ENCODE results near the gene CDK5RAP2.

The CDK5RAP2 gene

DNA sequence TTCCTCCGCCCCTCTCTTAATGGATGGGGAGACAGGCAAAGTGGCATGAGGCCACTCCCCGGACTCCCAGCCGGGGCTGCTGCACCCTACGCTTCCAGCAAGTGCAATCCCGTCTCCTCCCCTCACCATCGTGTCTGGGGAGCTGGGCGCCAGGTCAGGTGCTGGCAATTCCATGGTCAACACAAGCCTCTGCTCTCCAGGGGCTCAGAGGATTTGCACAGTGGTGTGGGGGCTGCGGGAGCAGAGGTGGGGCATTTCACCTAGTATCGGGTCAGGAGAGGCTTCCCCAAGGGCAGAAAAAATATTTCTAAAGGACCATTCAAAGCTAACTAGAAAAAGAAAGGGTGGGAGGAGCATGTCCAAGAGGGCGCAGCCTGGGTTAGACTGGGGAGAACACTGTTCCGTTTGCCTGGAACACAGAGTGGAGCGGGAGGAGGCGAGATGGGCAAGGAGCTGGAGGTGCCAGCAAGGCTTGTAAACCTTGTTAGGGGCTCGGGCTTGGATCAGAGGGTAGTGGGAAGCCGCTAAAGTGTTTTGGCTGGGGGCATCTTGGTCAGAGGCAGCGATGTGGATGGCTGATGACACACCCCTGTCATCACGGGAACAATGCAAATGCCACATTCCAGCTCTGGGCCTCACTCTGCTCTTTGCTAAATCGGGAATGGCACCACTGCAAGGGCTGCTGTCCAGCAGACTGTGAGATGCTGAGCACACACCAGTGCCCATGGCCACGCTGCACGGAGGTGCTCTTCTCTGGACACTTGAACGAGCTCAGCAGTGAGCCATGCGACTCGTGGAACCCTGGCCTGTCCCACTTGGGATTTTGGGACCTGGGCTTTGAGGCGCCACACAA is 191.7 kb downstream of the CDK5RAP2 start:
- ChIA-PET CTCF (interaction anchor here (0.7 to 1.0 kb wide), 2 partner anchors 19 to 89 kb away, joined by 3 read pairs; no protein-coding TSS in a partner anchor), POLR2A (no interaction called here)
- no peak for TF ChIP-seq ZNF146 (tag by site-specific recombination; IDR thresholded peaks at IDR 0.05)
- TF ChIP-seq, protein P1, sequence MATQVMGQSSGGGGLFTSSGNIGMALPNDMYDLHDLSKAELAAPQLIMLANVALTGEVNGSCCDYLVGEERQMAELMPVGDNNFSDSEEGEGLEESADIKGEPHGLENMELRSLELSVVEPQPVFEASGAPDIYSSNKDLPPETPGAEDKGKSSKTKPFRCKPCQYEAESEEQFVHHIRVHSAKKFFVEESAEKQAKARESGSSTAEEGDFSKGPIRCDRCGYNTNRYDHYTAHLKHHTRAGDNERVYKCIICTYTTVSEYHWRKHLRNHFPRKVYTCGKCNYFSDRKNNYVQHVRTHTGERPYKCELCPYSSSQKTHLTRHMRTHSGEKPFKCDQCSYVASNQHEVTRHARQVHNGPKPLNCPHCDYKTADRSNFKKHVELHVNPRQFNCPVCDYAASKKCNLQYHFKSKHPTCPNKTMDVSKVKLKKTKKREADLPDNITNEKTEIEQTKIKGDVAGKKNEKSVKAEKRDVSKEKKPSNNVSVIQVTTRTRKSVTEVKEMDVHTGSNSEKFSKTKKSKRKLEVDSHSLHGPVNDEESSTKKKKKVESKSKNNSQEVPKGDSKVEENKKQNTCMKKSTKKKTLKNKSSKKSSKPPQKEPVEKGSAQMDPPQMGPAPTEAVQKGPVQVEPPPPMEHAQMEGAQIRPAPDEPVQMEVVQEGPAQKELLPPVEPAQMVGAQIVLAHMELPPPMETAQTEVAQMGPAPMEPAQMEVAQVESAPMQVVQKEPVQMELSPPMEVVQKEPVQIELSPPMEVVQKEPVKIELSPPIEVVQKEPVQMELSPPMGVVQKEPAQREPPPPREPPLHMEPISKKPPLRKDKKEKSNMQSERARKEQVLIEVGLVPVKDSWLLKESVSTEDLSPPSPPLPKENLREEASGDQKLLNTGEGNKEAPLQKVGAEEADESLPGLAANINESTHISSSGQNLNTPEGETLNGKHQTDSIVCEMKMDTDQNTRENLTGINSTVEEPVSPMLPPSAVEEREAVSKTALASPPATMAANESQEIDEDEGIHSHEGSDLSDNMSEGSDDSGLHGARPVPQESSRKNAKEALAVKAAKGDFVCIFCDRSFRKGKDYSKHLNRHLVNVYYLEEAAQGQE (tag by site-specific recombination; IDR thresholded peaks at IDR 0.05): peak; percentile 69; the same call in 1 of the 2 replicates
- no peaks in the 10 kb centered on the region for H3K9me3 ChIP-seq (ENCODE audit: control insufficient read depth, insufficient read depth, low read depth, low read length)
- H3K4me3 ChIP-seq (ENCODE audit: low read depth, low read length): no peak overlapping the region
- H3K4me1 ChIP-seq (ENCODE audit: control insufficient read depth, insufficient read depth, low read length): peaks cover 10% of the 10 kb centered on the region
- H3K36me3 ChIP-seq (ENCODE audit: control insufficient read depth in 2 of 2, insufficient read depth in 1 of 2, low read length in 2 of 2): peaks cover 0 to 54% of the 10 kb centered on the region in 2 experiments; a peak in 1 of 3 replicates
- no peak overlapping the region; the same call in 1 of the 2 replicates for H3K27ac ChIP-seq (ENCODE audit: extremely low read depth, low read depth, low read length)

DNA sequence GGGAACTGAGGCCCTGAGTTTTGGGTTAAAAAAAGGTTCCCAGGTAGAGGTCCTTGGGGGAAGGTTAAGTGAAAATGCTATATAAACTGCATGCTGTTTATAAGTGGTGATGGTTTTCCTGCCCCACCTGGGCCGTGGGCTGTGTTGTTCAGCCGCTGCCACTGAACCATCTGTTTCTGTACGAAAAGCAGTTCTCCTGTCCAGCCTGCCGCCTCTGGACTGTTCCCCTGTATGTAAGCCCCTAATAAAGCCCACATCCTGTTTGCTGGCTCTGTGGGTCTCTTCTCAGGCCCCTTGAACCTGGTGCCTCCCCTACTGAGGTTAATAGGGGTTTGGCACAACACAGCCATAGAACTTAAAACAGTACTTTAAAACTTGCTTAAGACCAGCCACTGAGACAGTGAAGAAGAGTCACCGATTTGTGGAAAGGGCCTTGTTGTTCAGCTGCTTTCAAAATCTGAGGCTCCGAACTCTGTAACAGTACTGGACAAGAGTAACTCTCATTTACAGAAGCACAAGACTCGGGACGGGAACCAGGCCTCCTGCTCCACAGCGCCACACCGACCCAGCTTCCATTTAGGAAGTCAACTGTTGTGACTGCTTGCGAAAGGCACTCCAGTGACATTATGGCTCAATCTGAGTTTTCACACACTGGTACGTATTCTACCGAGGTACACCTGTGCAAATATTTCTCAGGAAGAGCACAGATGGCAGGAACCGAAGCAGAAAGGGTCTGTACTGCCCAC is 192.5 kb downstream of the CDK5RAP2 start:
- peaks cover 0 to 46% of the 10 kb centered on the region in 2 experiments; a peak in 1 of 3 replicates for H3K36me3 ChIP-seq (ENCODE audit: control insufficient read depth in 2 of 2, insufficient read depth in 1 of 2, low read length in 2 of 2)
- ChIA-PET POLR2A (no interaction called here), CTCF (interaction anchor here (0.7 kb wide), 1 partner anchor 1025 kb away, joined by 3 read pairs; no protein-coding TSS in a partner anchor)
- no peak overlapping the region; the same call in 1 of the 2 replicates for H3K27ac ChIP-seq (ENCODE audit: extremely low read depth, low read depth, low read length)
- H3K9me3 ChIP-seq (ENCODE audit: control insufficient read depth, insufficient read depth, low read depth, low read length): no peaks in the 10 kb centered on the region
- no peak overlapping the region for H3K4me3 ChIP-seq (ENCODE audit: low read depth, low read length)
- peaks cover 10% of the 10 kb centered on the region for H3K4me1 ChIP-seq (ENCODE audit: control insufficient read depth, insufficient read depth, low read length)
- TF ChIP-seq, protein P2, sequence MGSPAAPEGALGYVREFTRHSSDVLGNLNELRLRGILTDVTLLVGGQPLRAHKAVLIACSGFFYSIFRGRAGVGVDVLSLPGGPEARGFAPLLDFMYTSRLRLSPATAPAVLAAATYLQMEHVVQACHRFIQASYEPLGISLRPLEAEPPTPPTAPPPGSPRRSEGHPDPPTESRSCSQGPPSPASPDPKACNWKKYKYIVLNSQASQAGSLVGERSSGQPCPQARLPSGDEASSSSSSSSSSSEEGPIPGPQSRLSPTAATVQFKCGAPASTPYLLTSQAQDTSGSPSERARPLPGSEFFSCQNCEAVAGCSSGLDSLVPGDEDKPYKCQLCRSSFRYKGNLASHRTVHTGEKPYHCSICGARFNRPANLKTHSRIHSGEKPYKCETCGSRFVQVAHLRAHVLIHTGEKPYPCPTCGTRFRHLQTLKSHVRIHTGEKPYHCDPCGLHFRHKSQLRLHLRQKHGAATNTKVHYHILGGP (tag by site-specific recombination; IDR thresholded peaks at IDR 0.05): no peak
- TF ChIP-seq ZNF785 (tag by site-specific recombination; IDR thresholded peaks at IDR 0.05): no peak
- TF ChIP-seq SCRT1 (tag by site-specific recombination; IDR thresholded peaks at IDR 0.05; ENCODE audit: borderline replicate concordance): no peak
- TF ChIP-seq ZNF211 (tag by site-specific recombination; IDR thresholded peaks at IDR 0.05; ENCODE audit: low read depth): no peak
- no peak for TF ChIP-seq HOXA7 (CRISPR knock-in tag; IDR thresholded peaks at IDR 0.05; ENCODE audit: borderline replicate concordance)
- TF ChIP-seq, protein P3, sequence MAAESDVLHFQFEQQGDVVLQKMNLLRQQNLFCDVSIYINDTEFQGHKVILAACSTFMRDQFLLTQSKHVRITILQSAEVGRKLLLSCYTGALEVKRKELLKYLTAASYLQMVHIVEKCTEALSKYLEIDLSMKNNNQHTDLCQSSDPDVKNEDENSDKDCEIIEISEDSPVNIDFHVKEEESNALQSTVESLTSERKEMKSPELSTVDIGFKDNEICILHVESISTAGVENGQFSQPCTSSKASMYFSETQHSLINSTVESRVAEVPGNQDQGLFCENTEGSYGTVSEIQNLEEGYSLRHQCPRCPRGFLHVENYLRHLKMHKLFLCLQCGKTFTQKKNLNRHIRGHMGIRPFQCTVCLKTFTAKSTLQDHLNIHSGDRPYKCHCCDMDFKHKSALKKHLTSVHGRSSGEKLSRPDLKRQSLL (tag by site-specific recombination; IDR thresholded peaks at IDR 0.05): no peak
- TF ChIP-seq, protein P4, sequence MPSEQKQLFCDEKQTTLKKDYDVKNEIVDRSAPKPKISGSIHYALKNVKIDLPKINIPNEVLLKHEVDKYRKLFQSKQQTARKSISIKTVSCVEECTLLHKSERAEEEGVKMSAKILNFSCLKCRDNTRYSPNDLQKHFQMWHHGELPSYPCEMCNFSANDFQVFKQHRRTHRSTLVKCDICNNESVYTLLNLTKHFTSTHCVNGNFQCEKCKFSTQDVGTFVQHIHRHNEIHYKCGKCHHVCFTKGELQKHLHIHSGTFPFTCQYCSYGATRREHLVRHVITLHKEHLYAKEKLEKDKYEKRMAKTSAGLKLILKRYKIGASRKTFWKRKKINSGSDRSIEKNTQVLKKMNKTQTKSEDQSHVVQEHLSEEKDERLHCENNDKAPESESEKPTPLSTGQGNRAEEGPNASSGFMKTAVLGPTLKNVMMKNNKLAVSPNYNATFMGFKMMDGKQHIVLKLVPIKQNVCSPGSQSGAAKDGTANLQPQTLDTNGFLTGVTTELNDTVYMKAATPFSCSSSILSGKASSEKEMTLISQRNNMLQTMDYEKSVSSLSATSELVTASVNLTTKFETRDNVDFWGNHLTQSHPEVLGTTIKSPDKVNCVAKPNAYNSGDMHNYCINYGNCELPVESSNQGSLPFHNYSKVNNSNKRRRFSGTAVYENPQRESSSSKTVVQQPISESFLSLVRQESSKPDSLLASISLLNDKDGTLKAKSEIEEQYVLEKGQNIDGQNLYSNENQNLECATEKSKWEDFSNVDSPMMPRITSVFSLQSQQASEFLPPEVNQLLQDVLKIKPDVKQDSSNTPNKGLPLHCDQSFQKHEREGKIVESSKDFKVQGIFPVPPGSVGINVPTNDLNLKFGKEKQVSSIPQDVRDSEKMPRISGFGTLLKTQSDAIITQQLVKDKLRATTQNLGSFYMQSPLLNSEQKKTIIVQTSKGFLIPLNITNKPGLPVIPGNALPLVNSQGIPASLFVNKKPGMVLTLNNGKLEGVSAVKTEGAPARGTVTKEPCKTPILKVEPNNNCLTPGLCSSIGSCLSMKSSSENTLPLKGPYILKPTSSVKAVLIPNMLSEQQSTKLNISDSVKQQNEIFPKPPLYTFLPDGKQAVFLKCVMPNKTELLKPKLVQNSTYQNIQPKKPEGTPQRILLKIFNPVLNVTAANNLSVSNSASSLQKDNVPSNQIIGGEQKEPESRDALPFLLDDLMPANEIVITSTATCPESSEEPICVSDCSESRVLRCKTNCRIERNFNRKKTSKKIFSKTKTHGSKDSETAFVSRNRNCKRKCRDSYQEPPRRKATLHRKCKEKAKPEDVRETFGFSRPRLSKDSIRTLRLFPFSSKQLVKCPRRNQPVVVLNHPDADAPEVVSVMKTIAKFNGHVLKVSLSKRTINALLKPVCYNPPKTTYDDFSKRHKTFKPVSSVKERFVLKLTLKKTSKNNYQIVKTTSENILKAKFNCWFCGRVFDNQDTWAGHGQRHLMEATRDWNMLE (tag by site-specific recombination; conservative IDR thresholded peaks at IDR 0.05; ENCODE audit: low read depth): no peak
- TF ChIP-seq ZNF19 (tag by site-specific recombination; IDR thresholded peaks at IDR 0.05; ENCODE audit: low read depth): no peak
- TF ChIP-seq IKZF3 (tag by site-specific recombination; IDR thresholded peaks at IDR 0.05): no peak
- TF ChIP-seq, protein P5, sequence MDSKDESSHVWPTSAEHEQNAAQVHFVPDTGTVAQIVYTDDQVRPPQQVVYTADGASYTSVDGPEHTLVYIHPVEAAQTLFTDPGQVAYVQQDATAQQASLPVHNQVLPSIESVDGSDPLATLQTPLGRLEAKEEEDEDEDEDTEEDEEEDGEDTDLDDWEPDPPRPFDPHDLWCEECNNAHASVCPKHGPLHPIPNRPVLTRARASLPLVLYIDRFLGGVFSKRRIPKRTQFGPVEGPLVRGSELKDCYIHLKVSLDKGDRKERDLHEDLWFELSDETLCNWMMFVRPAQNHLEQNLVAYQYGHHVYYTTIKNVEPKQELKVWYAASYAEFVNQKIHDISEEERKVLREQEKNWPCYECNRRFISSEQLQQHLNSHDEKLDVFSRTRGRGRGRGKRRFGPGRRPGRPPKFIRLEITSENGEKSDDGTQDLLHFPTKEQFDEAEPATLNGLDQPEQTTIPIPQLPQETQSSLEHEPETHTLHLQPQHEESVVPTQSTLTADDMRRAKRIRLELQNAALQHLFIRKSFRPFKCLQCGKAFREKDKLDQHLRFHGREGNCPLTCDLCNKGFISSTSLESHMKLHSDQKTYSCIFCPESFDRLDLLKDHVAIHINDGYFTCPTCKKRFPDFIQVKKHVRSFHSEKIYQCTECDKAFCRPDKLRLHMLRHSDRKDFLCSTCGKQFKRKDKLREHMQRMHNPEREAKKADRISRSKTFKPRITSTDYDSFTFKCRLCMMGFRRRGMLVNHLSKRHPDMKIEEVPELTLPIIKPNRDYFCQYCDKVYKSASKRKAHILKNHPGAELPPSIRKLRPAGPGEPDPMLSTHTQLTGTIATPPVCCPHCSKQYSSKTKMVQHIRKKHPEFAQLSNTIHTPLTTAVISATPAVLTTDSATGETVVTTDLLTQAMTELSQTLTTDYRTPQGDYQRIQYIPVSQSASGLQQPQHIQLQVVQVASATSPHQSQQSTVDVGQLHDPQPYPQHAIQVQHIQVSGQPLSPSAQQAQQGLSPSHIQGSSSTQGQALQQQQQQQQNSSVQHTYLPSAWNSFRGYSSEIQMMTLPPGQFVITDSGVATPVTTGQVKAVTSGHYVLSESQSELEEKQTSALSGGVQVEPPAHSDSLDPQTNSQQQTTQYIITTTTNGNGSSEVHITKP (tag by site-specific recombination; IDR thresholded peaks at IDR 0.05): no peak
- TF ChIP-seq GLI4 (tag by site-specific recombination; IDR thresholded peaks at IDR 0.05): no peak
- TF ChIP-seq ZNF155 (tag by site-specific recombination; IDR thresholded peaks at IDR 0.05): no peak
